CD4-positive, alpha-beta T cell (primary cell): ENCODE data around the gene AK5. TPM values are rescaled to one million over a fixed set of nuclear protein-coding genes. Genes with fewer than 3 reads are reported as not detected.

Experiments
- ATAC-seq: fragments of 200-7000 bp; cut with Tn5 transposase; one replicate; pipeline ENCODE4 v1.10.0; 2022; ENCODE audit warnings: mild to moderate bottlenecking; ENCODE audit not compliant: poor library complexity
- CTCF ChIA-PET: fragments of 350-600 bp; sonication (Branson Sonifier 250); formaldehyde crosslinking; loops from one replicate; lab custom pipeline; 2021; ENCODE audit warnings: antibody characterized with exemption, inconsistent platforms; lab: Charles Lee
- POLR2A ChIA-PET: fragments of 350-600 bp; sonication (Branson Sonifier 250); formaldehyde crosslinking; loops from one replicate; lab custom pipeline; 2021; ENCODE audit warnings: antibody characterized with exemption, inconsistent platforms; lab: Charles Lee
- DNase-seq, 14 experiments: peaks; one replicate each; pipeline ENCODE4 v3.0.0-alpha.2; 2013 to 2020; ENCODE audit warnings: mixed read lengths in 2 of 14
- H3K27ac ChIP-seq, 2 donors: one replicate each; pipeline versions ENCODE4 v1.5.1 to v1.7.0; 2013; ENCODE audit warnings: low read length in 2 of 2, low read depth in 1 of 2, mild to moderate bottlenecking in 1 of 2
- H3K27me3 ChIP-seq, 2 experiments: 1 replicate in 1 of 2; 2 replicates in 1 of 2; pipeline versions ENCODE4 v1.6.1 to v1.7.0; 2013; ENCODE audit warnings: low read length in 2 of 2, control low read depth in 1 of 2, mild to moderate bottlenecking in 1 of 2, moderate library complexity in 1 of 2; ENCODE audit not compliant: insufficient read depth in 2 of 2, control insufficient read depth in 1 of 2
- H3K36me3 ChIP-seq: one replicate; pipeline ENCODE4 v1.6.1; 2013; ENCODE audit warnings: low read length, control low read depth; ENCODE audit not compliant: insufficient read depth
- H3K4me1 ChIP-seq: one replicate; pipeline ENCODE4 v1.6.1; 2013; ENCODE audit warnings: low read length, control low read depth; ENCODE audit not compliant: insufficient read depth
- H3K4me3 ChIP-seq: one replicate; pipeline ENCODE4 v1.5.1; 2013; ENCODE audit warnings: mild to moderate bottlenecking, low read length, moderate library complexity
- H3K9me3 ChIP-seq, 2 experiments: 1 replicate in 1 of 2; 2 replicates in 1 of 2; pipeline versions ENCODE4 v1.6.1 to v1.7.0; 2013; ENCODE audit warnings: low read length in 2 of 2, mild to moderate bottlenecking in 2 of 2, control low read depth in 1 of 2, moderate library complexity in 1 of 2; ENCODE audit not compliant: control insufficient read depth in 1 of 2, insufficient read depth in 1 of 2
- H3K27ac Mint-ChIP-seq: one replicate; pipeline ENCODE4 v1.8.0; 2020; ENCODE audit warnings: mixed read lengths
- H3K27me3 Mint-ChIP-seq: one replicate; pipeline ENCODE4 v1.8.0; 2021; ENCODE audit warnings: mixed read lengths
- H3K36me3 Mint-ChIP-seq: one replicate; pipeline ENCODE4 v1.8.0; 2021; ENCODE audit warnings: low read depth, mixed read lengths
- H3K4me1 Mint-ChIP-seq: one replicate; pipeline ENCODE4 v1.8.0; 2021; ENCODE audit warnings: low read depth, mixed read lengths
- H3K4me3 Mint-ChIP-seq: one replicate; pipeline ENCODE4 v1.8.0; 2020; ENCODE audit warnings: mild to moderate bottlenecking, mixed read lengths
- H3K9me3 Mint-ChIP-seq: one replicate; pipeline ENCODE4 v1.8.0; 2020; ENCODE audit warnings: mixed read lengths
- CTCF ChIP-seq: fragments of 200-600 bp; IDR thresholded peaks from one replicate; pipeline ENCODE4 v1.8.0; 2022; ENCODE audit warnings: antibody characterized with exemption, mild to moderate bottlenecking
- intact Hi-C, 2 experiments: fragments of 100-400 bp; cut with DNase I in 1 of 2; cut with micrococcal nuclease in 1 of 2; formaldehyde crosslinking; loops; one replicate each; pipeline versions ENCODE4 v1.15.1 to v1.9.0; 2023 to 2025; cut with DNase I, micrococcal nuclease
- total RNA-seq, 174 experiments: library from RNA in 2 of 174; stranded (reverse) in 2 of 174; gene quantifications; one replicate each; pipeline ENCODE4 v1.2.3 and lab custom pipeline; 2021 to 2026

AK5 gene
- total RNA-seq, 2 experiments from 2014 or later = 32.0 TPM

- H3K4me3 ChIP-seq = no peak overlapping the region
- no peak overlapping the region for H3K27ac ChIP-seq
- Mint-ChIP-seq H3K4me3 (no peak overlapping the region), H3K36me3 (peaks cover 10% of the 10 kb centered on the region), H3K27me3 (no peaks in the 10 kb centered on the region), H3K27ac (no peak overlapping the region), H3K4me1 (peaks cover 43% of the 10 kb centered on the region), H3K9me3 (no peaks in the 10 kb centered on the region)
- ATAC-seq = no peak
- no peak for DNase-seq
- H3K9me3 ChIP-seq = no peaks in the 10 kb centered on the region
- H3K27me3 ChIP-seq = no peaks in the 10 kb centered on the region
- ChIA-PET POLR2A (no interaction called here), CTCF (no interaction called here)
- intact Hi-C loops = no loop called here
- H3K36me3 ChIP-seq = no peaks in the 10 kb centered on the region
- no peak for TF ChIP-seq CTCF
- no peaks in the 10 kb centered on the region for H3K4me1 ChIP-seq
Observed at GRCh38 chr1:77383236-77383635, 101.4 kb downstream of the AK5 start.

- Mint-ChIP-seq H3K27me3 (no peaks in the 10 kb centered on the region), H3K27ac (no peak overlapping the region), H3K36me3 (peaks cover 20% of the 10 kb centered on the region), H3K4me1 (peaks cover 28% of the 10 kb centered on the region), H3K4me3 (no peak overlapping the region), H3K9me3 (no peaks in the 10 kb centered on the region)
- POLR2A ChIA-PET = no interaction called here
- Histone ChIP-seq H3K4me1 (no peaks in the 10 kb centered on the region), H3K27me3 (no peaks in the 10 kb centered on the region), H3K9me3 (no peaks in the 10 kb centered on the region), H3K36me3 (no peaks in the 10 kb centered on the region), H3K4me3 (no peak overlapping the region), H3K27ac (no peak overlapping the region)
- no peak for ATAC-seq
- TF ChIP-seq CTCF = no peak
- DNase-seq = no peak
- CTCF ChIA-PET = no interaction called here
- intact Hi-C loops = no loop called here
Observed at GRCh38 chr1:77385551-77385950, 103.7 kb downstream of the AK5 start.

GRCh38 chr1:77386276-77386675 lies 104.5 kb downstream of the AK5 start:
- H3K36me3 ChIP-seq = no peaks in the 10 kb centered on the region
- no peaks in the 10 kb centered on the region for H3K27me3 ChIP-seq
- no peak overlapping the region for H3K27ac ChIP-seq
- POLR2A ChIA-PET = interaction anchor here (0.7 kb wide), 1 partner anchor 77 kb away, joined by 3 read pairs; no protein-coding TSS in a partner anchor
- DNase-seq (no peak), ATAC-seq (no peak)
- intact Hi-C loops = no loop called here
- Mint-ChIP-seq H3K4me1 (peaks cover 28% of the 10 kb centered on the region), H3K27me3 (no peaks in the 10 kb centered on the region), H3K4me3 (no peak overlapping the region), H3K27ac (no peak overlapping the region), H3K9me3 (no peaks in the 10 kb centered on the region), H3K36me3 (peaks cover 23% of the 10 kb centered on the region)
- no peak for TF ChIP-seq CTCF
- CTCF ChIA-PET = no interaction called here
- H3K4me3 ChIP-seq = no peak overlapping the region
- H3K4me1 ChIP-seq = no peaks in the 10 kb centered on the region
- no peaks in the 10 kb centered on the region for H3K9me3 ChIP-seq
